OCI-LY1 (cell line): Measurements from ENCODE around the gene KCNH4.
"Not testable (repeated sequence)": the region's sequence is repeated elsewhere in the genome, so short reads cannot be mapped to it uniquely, and the experiment has no call there.

Source experiments
- CTCF ChIP-seq: fragments of 200-600 bp; sonication (generic), shearing (Covaris generic); IDR thresholded peaks from 2 replicates; pipeline ENCODE4 v1.5.1; 2017; ENCODE audit warnings: mild to moderate bottlenecking, antibody characterized with exemption, low read length, moderate library complexity, mixed read lengths
- EZH2 ChIP-seq: fragments of 200-600 bp; sonication (generic), shearing (Covaris generic); IDR thresholded peaks from 2 replicates; pipeline ENCODE4 v1.8.0; 2017; ENCODE audit warnings: borderline replicate concordance, mixed run types, mild to moderate bottlenecking, antibody characterized with exemption, low read length, moderate library complexity, mixed read lengths

- not testable (repeated sequence) for TF ChIP-seq CTCF, EZH2
Measured at GRCh38 chr17:42143138-42143537, 37.8 kb downstream of the KCNH4 start.
